Measurements from ENCODE around the gene PLSCR3. TPM values are rescaled to one million over a fixed set of nuclear protein-coding genes. Genes with fewer than 3 reads are reported as not detected.
A peak's percentile ranks its signal among the peaks of the same experiment; 100 is the strongest.

The PLSCR3 gene
- total RNA-seq, 1 experiment from 2014 or later, result 31.5 TPM

GRCh38 chr17:7403977-7404736, 9.8 kb upstream of the PLSCR3 start, which contains the start of gene TMEM256:
TSS of gene TMEM256 (minus strand) at chr17:7404097. CDS start at chr17:7404084, 13 bp downstream.
- Histone ChIP-seq H4K20me1 (ENCODE audit: control insufficient read depth, insufficient read depth, insufficient read length) (no peaks in the 10 kb centered on the region), H3K27ac (ENCODE audit: insufficient read length, low read depth, low read length) (no peak within 1 kb of the TSS), H2BK5ac (ENCODE audit: insufficient read length, low read length) (no peak within 1 kb of the TSS), H4K91ac (ENCODE audit: insufficient read length, low read depth, low read length) (no peak within 1 kb of the TSS), H3K4me1 (ENCODE audit: insufficient read depth, low read length) (no peaks in the 10 kb centered on the region; the same call in 1 of the 2 replicates), H3K79me2 (ENCODE audit: insufficient read depth, low read length) (no peaks in the 10 kb centered on the region), H3K9ac (ENCODE audit: extremely low read depth, insufficient read length, low read length) (peak within 1 kb of the TSS; percentile 9), H3K18ac (ENCODE audit: insufficient read length, low read depth, low read length) (no peak within 1 kb of the TSS), H3K79me1 (ENCODE audit: insufficient read depth, low read depth, low read length, poor library complexity, severe bottlenecking) (no peaks in the 10 kb centered on the region), H3K23me2 (ENCODE audit: insufficient read length, low read depth, low read length, poor library complexity, severe bottlenecking) (peaks cover 5% of the 10 kb centered on the region), H2BK12ac (ENCODE audit: insufficient read length, low read depth, low read length) (no peak within 1 kb of the TSS), H2AK5ac (ENCODE audit: insufficient read length, low read length) (no peak within 1 kb of the TSS), H2BK120ac (ENCODE audit: low read depth, low read length, poor library complexity, severe bottlenecking) (no peak within 1 kb of the TSS), H3T11ph (ENCODE audit: low read length) (no peak within 1 kb of the TSS), H3K23ac (ENCODE audit: insufficient read length, low read depth, low read length) (no peak within 1 kb of the TSS), H2AFZ (ENCODE audit: low read length) (no peak within 1 kb of the TSS), H3K4me2 (ENCODE audit: insufficient read depth, insufficient read length, low read length) (peak within 1 kb of the TSS; percentile 78), H4K8ac (replicated peaks; ENCODE audit: insufficient read length, low read depth, low read length) (no peak within 1 kb of the TSS), H4K5ac (ENCODE audit: insufficient read length, low read depth, low read length) (no peak within 1 kb of the TSS), H2BK20ac (ENCODE audit: low read depth, low read length, poor library complexity, severe bottlenecking) (no peak within 1 kb of the TSS), H2BK15ac (ENCODE audit: low read depth, low read length) (no peak within 1 kb of the TSS), H3K56ac (ENCODE audit: insufficient read length, low read depth, low read length) (no peak within 1 kb of the TSS), H3K27me3 (ENCODE audit: insufficient read depth, low read length) (no peaks in the 10 kb centered on the region), H3K4ac (ENCODE audit: low read depth, low read length) (no peak within 1 kb of the TSS), H3K14ac (ENCODE audit: insufficient read depth, low read length) (peak within 1 kb of the TSS; percentile 34; the same call in 1 of the 2 replicates), H3K9me3 (ENCODE audit: control insufficient read depth, low read depth, low read length) (no peaks in the 10 kb centered on the region)
- Mint-ChIP-seq H3K4me1 (peaks cover 26 to 37% of the 10 kb centered on the region in 2 experiments), H3K27me3 (ENCODE audit: low read depth) (no peaks in the 10 kb centered on the region), H3K9me3 (no peaks in the 10 kb centered on the region), H3K4me3 (peak within 1 kb of the TSS; percentile 84 to 94), H3K27ac (peak within 1 kb of the TSS; percentile 95 to 96 (median 96)), H3K36me3 (ENCODE audit: insufficient read depth in 1 of 3, low read depth in 3 of 3) (peaks cover 6 to 15% (median 8%) of the 10 kb centered on the region in 3 experiments)
- no CpG with 5 or more reads among the region's 49 CpGs for WGBS (ENCODE audit: extremely low coverage, insufficient read length, low lambda C conversion rate)
- DNase-seq, result peak; percentile 100
- TF ChIP-seq, protein P1, sequence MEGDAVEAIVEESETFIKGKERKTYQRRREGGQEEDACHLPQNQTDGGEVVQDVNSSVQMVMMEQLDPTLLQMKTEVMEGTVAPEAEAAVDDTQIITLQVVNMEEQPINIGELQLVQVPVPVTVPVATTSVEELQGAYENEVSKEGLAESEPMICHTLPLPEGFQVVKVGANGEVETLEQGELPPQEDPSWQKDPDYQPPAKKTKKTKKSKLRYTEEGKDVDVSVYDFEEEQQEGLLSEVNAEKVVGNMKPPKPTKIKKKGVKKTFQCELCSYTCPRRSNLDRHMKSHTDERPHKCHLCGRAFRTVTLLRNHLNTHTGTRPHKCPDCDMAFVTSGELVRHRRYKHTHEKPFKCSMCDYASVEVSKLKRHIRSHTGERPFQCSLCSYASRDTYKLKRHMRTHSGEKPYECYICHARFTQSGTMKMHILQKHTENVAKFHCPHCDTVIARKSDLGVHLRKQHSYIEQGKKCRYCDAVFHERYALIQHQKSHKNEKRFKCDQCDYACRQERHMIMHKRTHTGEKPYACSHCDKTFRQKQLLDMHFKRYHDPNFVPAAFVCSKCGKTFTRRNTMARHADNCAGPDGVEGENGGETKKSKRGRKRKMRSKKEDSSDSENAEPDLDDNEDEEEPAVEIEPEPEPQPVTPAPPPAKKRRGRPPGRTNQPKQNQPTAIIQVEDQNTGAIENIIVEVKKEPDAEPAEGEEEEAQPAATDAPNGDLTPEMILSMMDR (conservative IDR thresholded peaks at IDR 0.05), result no peak

All from H9 (cell line).